GM21528 (cell line): ENCODE results near the gene EID3.
"Not testable (repeated sequence)": the region's sequence is repeated elsewhere in the genome, so short reads cannot be mapped to it uniquely, and the experiment has no call there.

Experiments used
- ATAC-seq: cut with Tn5 transposase; IDR thresholded peaks from one replicate; pipeline ENCODE4 v1.9.1; 2021; ENCODE audit warnings: mild to moderate bottlenecking, moderate library complexity; ENCODE audit not compliant: unreplicated experiment, low FRiP score

Gene EID3

GRCh38 chr12:104310751-104311633 lies 7.5 kb downstream of the EID3 start:
- ATAC-seq, result no peak

GRCh38 chr12:104312202-104312601 lies 8.7 kb downstream of the EID3 start:
- ATAC-seq, result no peak

- ATAC-seq, result no peak
Measured at GRCh38 chr12:104312654-104313053, 9.1 kb downstream of the EID3 start.

GRCh38 chr12:104313568-104314241 lies 10.2 kb downstream of the EID3 start:
- no peak for ATAC-seq

- ATAC-seq, result no peak
Measured at GRCh38 chr12:104314242-104314614, 10.7 kb downstream of the EID3 start.

GRCh38 chr12:104315326-104316224 lies 12.0 kb downstream of the EID3 start:
- no peak for ATAC-seq

GRCh38 chr12:104316936-104317335 lies 13.4 kb downstream of the EID3 start:
- no peak for ATAC-seq

GRCh38 chr12:104317538-104318210 lies 14.1 kb downstream of the EID3 start:
- ATAC-seq, result no peak

GRCh38 chr12:104319028-104319427 lies 15.5 kb downstream of the EID3 start:
- no peak for ATAC-seq

GRCh38 chr12:104319918-104320626 lies 16.5 kb downstream of the EID3 start:
- ATAC-seq, result no peak

- no peak for ATAC-seq
Measured at GRCh38 chr12:104320627-104321024, 17.1 kb downstream of the EID3 start.

- ATAC-seq, result no peak
Measured at GRCh38 chr12:104321949-104322348, 18.4 kb downstream of the EID3 start.

- ATAC-seq, result not testable (repeated sequence)
Measured at GRCh38 chr12:104322533-104322932, 19.0 kb downstream of the EID3 start.

- ATAC-seq, result no peak
Measured at GRCh38 chr12:104323899-104324298, 20.4 kb downstream of the EID3 start.

GRCh38 chr12:104328278-104328677 lies 24.7 kb downstream of the EID3 start:
- not testable (repeated sequence) for ATAC-seq

- no peak for ATAC-seq
Measured at GRCh38 chr12:104328790-104329189, 25.3 kb downstream of the EID3 start.

GRCh38 chr12:104329707-104330532 lies 26.4 kb downstream of the EID3 start:
- no peak for ATAC-seq

GRCh38 chr12:104331376-104331775 lies 27.8 kb downstream of the EID3 start:
- no peak for ATAC-seq

GRCh38 chr12:104332273-104332672 lies 28.7 kb downstream of the EID3 start:
- not testable (repeated sequence) for ATAC-seq
